ENCODE data around the gene TRIM50.

GRCh38 chr7:73373741-73374140, 45.9 kb upstream of the TRIM50 start:
- TF ChIP-seq CTCF (optimal IDR thresholded peaks at IDR 0.05 in 1 of 3, IDR thresholded peaks at IDR 0.05 in 1 of 3, conservative IDR thresholded peaks at IDR 0.05 in 1 of 3; ENCODE audit: extremely low read depth in 1 of 3, insufficient read depth in 2 of 3, low read length in 3 of 3) (no peak), EZH2 (IDR thresholded peaks at IDR 0.05; ENCODE audit: low read length) (no peak)

Measured in keratinocyte (primary cell).